ENCODE results near the gene MCTP2. TPM values are rescaled to one million over a fixed set of nuclear protein-coding genes. Genes with fewer than 3 reads are reported as not detected.
A peak's percentile ranks its signal among the peaks of the same experiment; 100 is the strongest.

MCTP2 gene, protein sequence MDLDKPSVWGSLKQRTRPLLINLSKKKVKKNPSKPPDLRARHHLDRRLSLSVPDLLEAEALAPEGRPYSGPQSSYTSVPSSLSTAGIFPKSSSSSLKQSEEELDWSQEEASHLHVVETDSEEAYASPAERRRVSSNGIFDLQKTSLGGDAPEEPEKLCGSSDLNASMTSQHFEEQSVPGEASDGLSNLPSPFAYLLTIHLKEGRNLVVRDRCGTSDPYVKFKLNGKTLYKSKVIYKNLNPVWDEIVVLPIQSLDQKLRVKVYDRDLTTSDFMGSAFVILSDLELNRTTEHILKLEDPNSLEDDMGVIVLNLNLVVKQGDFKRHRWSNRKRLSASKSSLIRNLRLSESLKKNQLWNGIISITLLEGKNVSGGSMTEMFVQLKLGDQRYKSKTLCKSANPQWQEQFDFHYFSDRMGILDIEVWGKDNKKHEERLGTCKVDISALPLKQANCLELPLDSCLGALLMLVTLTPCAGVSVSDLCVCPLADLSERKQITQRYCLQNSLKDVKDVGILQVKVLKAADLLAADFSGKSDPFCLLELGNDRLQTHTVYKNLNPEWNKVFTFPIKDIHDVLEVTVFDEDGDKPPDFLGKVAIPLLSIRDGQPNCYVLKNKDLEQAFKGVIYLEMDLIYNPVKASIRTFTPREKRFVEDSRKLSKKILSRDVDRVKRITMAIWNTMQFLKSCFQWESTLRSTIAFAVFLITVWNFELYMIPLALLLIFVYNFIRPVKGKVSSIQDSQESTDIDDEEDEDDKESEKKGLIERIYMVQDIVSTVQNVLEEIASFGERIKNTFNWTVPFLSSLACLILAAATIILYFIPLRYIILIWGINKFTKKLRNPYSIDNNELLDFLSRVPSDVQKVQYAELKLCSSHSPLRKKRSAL
- 1 to 10 TPM; 1.5 to 4.4 (median 1.9) TPM for total RNA-seq
- 10 to 100 TPM in 2 of 3 donors, 1 to 10 TPM in 1; 7.2 to 12.2 (median 12.0) TPM for polyA plus RNA-seq

- Histone ChIP-seq H3K4me1 (peaks cover 0 to 19% (median 15%) of the 10 kb centered on the region in 4 donors), H3K36me3 (no peaks in the 10 kb centered on the region), H3K27me3 (peaks cover 0 to 12% (median 9%) of the 10 kb centered on the region in 3 donors), H3K27ac (peak within 1 kb of the TSS; percentile 29 to 67 (median 44)), H3K9me3 (no peaks in the 10 kb centered on the region), H3K4me3 (peak within 1 kb of the TSS; percentile 20 to 60 (median 51))
- intact Hi-C loops (cut with DNase I), result no loop called here
- 1% methylated on average over 66 of the region's 66 CpGs for WGBS, 2 donors
- peak; percentile 78 for DNase-seq
- TF ChIP-seq POLR2AphosphoS5 (IDR thresholded peaks at IDR 0.05) (peak in 2 of 4 donors; percentile 42 to 47), POLR2A (IDR thresholded peaks at IDR 0.05) (peak in 1 of 2 donors; percentile 13), CTCF (IDR thresholded peaks at IDR 0.05) (no peak), EP300 (IDR thresholded peaks at IDR 0.05) (no peak)
Measured at GRCh38 chr15:94230883-94231722, at the start of gene MCTP2. TSS of gene MCTP2 (plus strand) at chr15:94231561. CDS start at chr15:94298266, 66,705 bp downstream.

- TF ChIP-seq EP300 (IDR thresholded peaks at IDR 0.05) (no peak), POLR2AphosphoS5 (IDR thresholded peaks at IDR 0.05) (no peak), POLR2A (IDR thresholded peaks at IDR 0.05) (no peak), CTCF (IDR thresholded peaks at IDR 0.05) (no peak)
- Histone ChIP-seq H3K36me3 (no peaks in the 10 kb centered on the region), H3K9me3 (no peaks in the 10 kb centered on the region), H3K27ac (no peak overlapping the region), H3K4me3 (no peak overlapping the region), H3K27me3 (no peaks in the 10 kb centered on the region), H3K4me1 (no peaks in the 10 kb centered on the region)
- no peak for DNase-seq
- intact Hi-C loops (cut with DNase I), result no loop called here
- WGBS, 2 donors, result 89 to 94% methylated on average over 4 of the region's 4 CpGs
Measured at GRCh38 chr15:94182883-94183282, 48.5 kb upstream of the MCTP2 start.

GRCh38 chr15:94185547-94186236 is 45.7 kb upstream of the MCTP2 start:
- no peak for TF ChIP-seq POLR2A (IDR thresholded peaks at IDR 0.05)
- no peak for TF ChIP-seq POLR2AphosphoS5 (IDR thresholded peaks at IDR 0.05)
- no peak for TF ChIP-seq EP300 (IDR thresholded peaks at IDR 0.05)
- 76 to 92% methylated on average over 9 of the region's 9 CpGs for WGBS, 2 donors
- no peaks in the 10 kb centered on the region for H3K27me3 ChIP-seq
- H3K36me3 ChIP-seq, result no peaks in the 10 kb centered on the region
- no peak overlapping the region for H3K27ac ChIP-seq
- DNase-seq, result no peak
- intact Hi-C loops (cut with DNase I), result no loop called here
- H3K4me3 ChIP-seq, result no peak overlapping the region
- H3K9me3 ChIP-seq, result no peaks in the 10 kb centered on the region
- H3K4me1 ChIP-seq, result no peaks in the 10 kb centered on the region

DNA sequence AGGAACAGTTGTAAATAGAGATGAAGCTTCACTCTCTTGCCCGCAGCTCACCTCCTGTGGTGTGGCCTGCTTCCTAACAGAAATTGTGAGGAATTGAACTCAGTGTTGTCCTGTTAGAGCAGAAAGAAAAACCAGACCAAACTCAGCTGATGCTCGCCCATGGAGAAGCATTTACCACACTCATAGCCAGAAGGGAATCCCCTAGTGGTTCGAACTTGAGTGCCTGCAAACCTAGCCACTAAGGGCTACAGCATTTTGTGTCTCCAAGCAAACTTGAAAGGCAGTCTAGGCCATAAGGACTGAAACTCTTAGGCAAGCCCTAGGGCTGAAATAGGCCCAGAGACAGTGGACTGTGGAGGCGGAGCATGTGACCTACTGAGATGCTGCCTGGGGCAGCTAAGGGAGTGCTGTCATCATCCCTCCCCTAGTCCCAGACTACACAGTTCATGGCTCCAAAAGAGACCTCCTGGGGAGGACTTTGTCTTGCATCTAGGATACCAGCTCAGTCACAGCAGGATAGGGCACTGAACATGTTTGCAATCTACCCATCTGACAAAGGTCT is 44.5 kb upstream of the MCTP2 start:
- no peak for DNase-seq
- TF ChIP-seq POLR2A (IDR thresholded peaks at IDR 0.05), result no peak
- no peak for TF ChIP-seq POLR2AphosphoS5 (IDR thresholded peaks at IDR 0.05)
- TF ChIP-seq CTCF (IDR thresholded peaks at IDR 0.05), result no peak
- no peak for TF ChIP-seq EP300 (IDR thresholded peaks at IDR 0.05)
- Histone ChIP-seq H3K27ac (no peak overlapping the region), H3K4me3 (no peak overlapping the region), H3K36me3 (no peaks in the 10 kb centered on the region), H3K9me3 (no peaks in the 10 kb centered on the region), H3K27me3 (no peaks in the 10 kb centered on the region), H3K4me1 (no peaks in the 10 kb centered on the region)
- 94 to 95% methylated on average over 4 of the region's 4 CpGs for WGBS, 2 donors
- intact Hi-C loops (cut with DNase I), result no loop called here
